CD14-positive monocyte (primary cell): Measurements from ENCODE around the gene DACT2. TPM values are rescaled to one million over a fixed set of nuclear protein-coding genes. Genes with fewer than 3 reads are reported as not detected.

Experiments used
- DNase-seq, 3 donors: peaks; one replicate each; pipeline ENCODE4 v3.0.0-alpha.2; 2011 to 2022
- H2AFZ ChIP-seq: 2 replicates; pipeline ENCODE4 v1.6.0; 2012; ENCODE audit warnings: mild to moderate bottlenecking, low read depth, low read length, inconsistent platforms; ENCODE audit not compliant: insufficient read depth, poor library complexity, severe bottlenecking
- H3K27ac ChIP-seq, 2 donors: 1 replicate in 1 of 2; 2 replicates in 1 of 2; pipeline ENCODE4 v1.5.1; 2012 to 2013; ENCODE audit warnings: low read length in 2 of 2, control low read depth in 1 of 2, inconsistent platforms in 1 of 2, low read depth in 1 of 2, mild to moderate bottlenecking in 1 of 2
- H3K27me3 ChIP-seq, 2 donors: one replicate each; pipeline versions ENCODE4 v1.6.0 to v1.6.1; 2011 to 2013; ENCODE audit warnings: low read length in 2 of 2; ENCODE audit not compliant: control insufficient read depth in 2 of 2, insufficient read depth in 2 of 2
- H3K36me3 ChIP-seq, 2 donors: replicated peaks in 1 of 2; 1 replicate in 1 of 2; 2 replicates in 1 of 2; pipeline versions ENCODE4 v1.5.1 to v1.6.1; 2012 to 2013; ENCODE audit warnings: low read length in 2 of 2, control low read depth in 1 of 2, inconsistent platforms in 1 of 2, mild to moderate bottlenecking in 1 of 2; ENCODE audit not compliant: insufficient read depth in 2 of 2, control insufficient read depth in 1 of 2
- H3K4me1 ChIP-seq, 2 donors: 1 replicate in 1 of 2; 2 replicates in 1 of 2; pipeline versions ENCODE4 v1.5.1 to v1.6.1; 2012 to 2013; ENCODE audit warnings: low read length in 2 of 2, control low read depth in 1 of 2, inconsistent platforms in 1 of 2, mild to moderate bottlenecking in 1 of 2, moderate library complexity in 1 of 2; ENCODE audit not compliant: insufficient read depth in 2 of 2, control insufficient read depth in 1 of 2
- H3K4me2 ChIP-seq: replicated peaks from 2 replicates; pipeline ENCODE3; 2012; ENCODE audit warnings: low read length, moderate library complexity, mild to moderate bottlenecking; ENCODE audit not compliant: poor library complexity, severe bottlenecking; ENCODE audit errors: extremely low read depth
- H3K4me3 ChIP-seq, 3 experiments: fragments of 200-600 bp in 1 of 3; sonication (generic) in 1 of 3; replicated peaks in 1 of 3; 1 replicate in 2 of 3; 2 replicates in 1 of 3; pipeline ENCODE4 v1.5.1; 2011 to 2013; ENCODE audit warnings: low read length in 3 of 3, mild to moderate bottlenecking in 3 of 3, control low read depth in 2 of 3, low read depth in 2 of 3, inconsistent platforms in 1 of 3, moderate library complexity in 1 of 3
- H3K79me2 ChIP-seq: 2 replicates; pipeline ENCODE4 v1.6.0; 2012; ENCODE audit warnings: mild to moderate bottlenecking, control low read depth, inconsistent platforms, low read length, moderate library complexity; ENCODE audit not compliant: insufficient read depth
- H3K9ac ChIP-seq: 2 replicates; pipeline ENCODE4 v1.6.0; 2017; ENCODE audit warnings: low read length, mild to moderate bottlenecking; ENCODE audit not compliant: insufficient read depth, poor library complexity, severe bottlenecking
- H3K9me3 ChIP-seq, 2 donors: replicated peaks in 1 of 2; 1 replicate in 1 of 2; 2 replicates in 1 of 2; pipeline versions ENCODE4 v1.5.1 to v1.6.1; 2012 to 2013; ENCODE audit warnings: low read length in 2 of 2, control low read depth in 1 of 2; ENCODE audit not compliant: control insufficient read depth in 1 of 2, insufficient read depth in 1 of 2
- H4K20me1 ChIP-seq: 2 replicates; pipeline ENCODE4 v1.6.0; 2012; ENCODE audit warnings: mild to moderate bottlenecking, low read length, control low read depth, moderate library complexity; ENCODE audit not compliant: insufficient read depth
- H3K27ac Mint-ChIP-seq, 7 donors: one replicate each; pipeline ENCODE4 v1.8.0; 2020; ENCODE audit warnings: mild to moderate bottlenecking in 7 of 7, mixed read lengths in 7 of 7, moderate library complexity in 6 of 7, inconsistent platforms in 2 of 7
- H3K27me3 Mint-ChIP-seq, 3 donors: one replicate each; pipeline ENCODE4 v1.8.0; 2021 to 2022; ENCODE audit warnings: low read depth in 3 of 3, mild to moderate bottlenecking in 3 of 3, mixed read lengths in 3 of 3, moderate library complexity in 3 of 3, inconsistent platforms in 1 of 3
- H3K36me3 Mint-ChIP-seq, 2 donors: one replicate each; pipeline ENCODE4 v1.8.0; 2020; ENCODE audit warnings: mixed read lengths in 2 of 2, inconsistent platforms in 1 of 2, mild to moderate bottlenecking in 1 of 2
- H3K4me1 Mint-ChIP-seq: one replicate; pipeline ENCODE4 v1.8.0; 2020; ENCODE audit warnings: mild to moderate bottlenecking, mixed read lengths
- H3K4me3 Mint-ChIP-seq, 2 donors: one replicate each; pipeline ENCODE4 v1.8.0; 2020; ENCODE audit warnings: mild to moderate bottlenecking in 2 of 2, mixed read lengths in 2 of 2, moderate library complexity in 1 of 2
- H3K9me3 Mint-ChIP-seq, 7 donors: one replicate each; pipeline ENCODE4 v1.8.0; 2020 to 2022; ENCODE audit warnings: mixed read lengths in 7 of 7, mild to moderate bottlenecking in 6 of 7, moderate library complexity in 6 of 7, inconsistent platforms in 2 of 7
- CTCF ChIP-seq: fragments of 200-600 bp; IDR thresholded peaks from one replicate; pipeline ENCODE4 v1.8.0; 2022; ENCODE audit warnings: antibody characterized with exemption, mild to moderate bottlenecking
- WGBS: methylation state at CpG from one replicate; pipeline ENCODE4 v1.1.5; 2013; ENCODE audit warnings: missing lambda C conversion rate; ENCODE audit not compliant: insufficient coverage; 5-methylcytosine and 5-hydroxymethylcytosine counted together
- intact Hi-C, 2 donors: fragments of 100-400 bp; cut with micrococcal nuclease; formaldehyde crosslinking; loops; one replicate each; pipeline versions ENCODE4 v1.15.0 to v1.15.1; 2023
- polyA plus RNA-seq, 3 donors: library from polyadenylated mRNA; depleted of rRNA in 1 of 3; unstranded in 2 of 3; stranded (reverse) in 1 of 3; fragments of 300-500 nt in 2 of 3; fragments of >200 nt in 1 of 3; fragmentation: Illumina TruSeq in 2 of 3; gene quantifications; 1 replicate in 2 of 3; 2 replicates in 1 of 3; pipeline ENCODE4 v1.2.3, GENCODE V29; 2012 to 2021

The DACT2 gene
- polyA plus RNA-seq, 3 donors = not detected

GRCh38 chr6:168345896-168346754 lies 26.5 kb upstream of the DACT2 start:
- Mint-ChIP-seq H3K27me3 (peaks cover 17 to 21% (median 18%) of the 10 kb centered on the region in 3 donors), H3K9me3 (peaks cover 0 to 7% (median 1%) of the 10 kb centered on the region in 7 donors), H3K4me1 (no peaks in the 10 kb centered on the region), H3K36me3 (no peaks in the 10 kb centered on the region), H3K4me3 (peak overlapping the region in 1 of 2 donors; percentile 23), H3K27ac (no peak overlapping the region)
- peaks cover 0 to 13% of the 10 kb centered on the region in 2 donors for H3K27me3 ChIP-seq
- no peak overlapping the region for H3K4me2 ChIP-seq
- H3K9me3 ChIP-seq = no peaks in the 10 kb centered on the region
- H3K36me3 ChIP-seq = no peaks in the 10 kb centered on the region
- no peaks in the 10 kb centered on the region for H3K79me2 ChIP-seq
- no peak overlapping the region for H2AFZ ChIP-seq
- H4K20me1 ChIP-seq = no peaks in the 10 kb centered on the region
- intact Hi-C loops = no loop called here
- H3K27ac ChIP-seq = no peak overlapping the region
- H3K9ac ChIP-seq = no peak overlapping the region
- H3K4me3 ChIP-seq = no peak overlapping the region
- TF ChIP-seq CTCF = no peak
- 47% methylated on average over 23 of the region's 33 CpGs for WGBS
- no peaks in the 10 kb centered on the region for H3K4me1 ChIP-seq
- DNase-seq = no peak

GRCh38 chr6:168345266-168345665 lies 25.7 kb upstream of the DACT2 start:
- H4K20me1 ChIP-seq = no peaks in the 10 kb centered on the region
- peaks cover 18 to 21% (median 20%) of the 10 kb centered on the region in 3 donors for H3K27me3 Mint-ChIP-seq
- H3K4me1 Mint-ChIP-seq = no peaks in the 10 kb centered on the region
- no peak overlapping the region for H3K27ac Mint-ChIP-seq
- no peak for DNase-seq
- no peaks in the 10 kb centered on the region for H3K79me2 ChIP-seq
- no peak overlapping the region for H3K27ac ChIP-seq
- H3K36me3 ChIP-seq = no peaks in the 10 kb centered on the region
- peak overlapping the region in 1 of 2 donors; percentile 46 for H3K4me3 Mint-ChIP-seq
- intact Hi-C loops = no loop called here
- no peaks in the 10 kb centered on the region for H3K9me3 ChIP-seq
- H3K27me3 ChIP-seq = peaks cover 0 to 13% of the 10 kb centered on the region in 2 donors
- TF ChIP-seq CTCF = no peak
- WGBS = 92% methylated on average over 8 of the region's 18 CpGs
- H3K36me3 Mint-ChIP-seq = no peaks in the 10 kb centered on the region
- H3K9ac ChIP-seq = no peak overlapping the region
- H3K4me1 ChIP-seq = no peaks in the 10 kb centered on the region
- H3K4me2 ChIP-seq = no peak overlapping the region
- no peak overlapping the region for H3K4me3 ChIP-seq
- H3K9me3 Mint-ChIP-seq = peaks cover 0 to 7% (median 1%) of the 10 kb centered on the region in 7 donors
- no peak overlapping the region for H2AFZ ChIP-seq
